NCI-H446 (cell line): ENCODE data around the gene HAUS8.
A peak's percentile ranks its signal among the peaks of the same experiment; 100 is the strongest.
"Not testable (repeated sequence)": the region's sequence is repeated elsewhere in the genome, so short reads cannot be mapped to it uniquely, and the experiment has no call there.

ENCODE experiments used
- DNase-seq, 2 experiments: peaks; one replicate each; lab custom pipeline; 2025; lab: John Stamatoyannopoulos, UW

The HAUS8 gene

DNA sequence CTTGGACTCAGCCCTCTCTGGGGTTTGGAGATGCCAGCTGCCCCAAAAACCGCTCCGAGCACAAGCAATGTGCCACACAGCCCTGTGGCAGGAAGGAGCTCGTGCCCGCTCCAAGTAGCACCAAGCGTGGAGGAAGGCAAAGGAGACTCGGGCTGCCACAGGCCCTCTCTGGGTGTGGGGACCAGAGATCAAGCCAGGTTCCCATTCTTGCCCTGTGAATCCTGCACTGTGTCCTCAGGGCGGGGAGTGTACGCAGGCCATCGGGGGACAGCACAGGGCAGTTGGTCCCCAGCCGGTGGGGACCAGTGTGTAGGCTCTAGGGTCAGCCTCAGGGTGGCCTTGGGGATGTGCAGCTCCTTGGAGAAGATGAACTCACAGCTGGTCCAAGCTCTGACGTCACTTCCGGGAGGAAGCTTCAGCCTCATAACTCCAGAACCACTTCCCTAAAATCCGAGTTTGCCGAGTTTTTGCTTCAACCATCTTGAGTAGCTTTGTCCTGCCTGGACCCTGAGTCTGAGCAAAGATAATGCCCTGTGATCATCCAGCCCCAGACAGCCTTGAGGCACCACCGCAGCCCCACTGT is 39.3 kb downstream of the HAUS8 start:
- DNase-seq: no peak

DNA sequence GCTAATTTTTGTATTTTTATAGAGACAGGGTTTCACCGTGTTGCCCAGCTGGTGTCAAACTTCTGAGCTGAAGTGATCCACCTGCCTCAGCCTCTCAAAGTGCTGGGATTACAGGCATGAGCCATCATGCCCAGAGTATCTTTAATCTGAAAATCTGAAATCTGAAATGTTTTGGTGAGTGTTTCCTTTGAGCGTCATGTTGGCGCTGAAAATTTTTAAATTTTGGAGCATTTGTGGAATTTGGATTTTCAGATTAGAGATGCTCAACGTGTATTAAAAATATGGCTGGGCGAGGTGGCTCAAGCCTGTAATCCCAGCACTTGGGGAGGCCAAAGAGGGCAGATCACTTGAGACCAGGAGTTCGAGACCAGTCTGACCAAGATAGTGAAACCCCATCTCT is 43.5 kb downstream of the HAUS8 start:
- no peak for DNase-seq

DNA sequence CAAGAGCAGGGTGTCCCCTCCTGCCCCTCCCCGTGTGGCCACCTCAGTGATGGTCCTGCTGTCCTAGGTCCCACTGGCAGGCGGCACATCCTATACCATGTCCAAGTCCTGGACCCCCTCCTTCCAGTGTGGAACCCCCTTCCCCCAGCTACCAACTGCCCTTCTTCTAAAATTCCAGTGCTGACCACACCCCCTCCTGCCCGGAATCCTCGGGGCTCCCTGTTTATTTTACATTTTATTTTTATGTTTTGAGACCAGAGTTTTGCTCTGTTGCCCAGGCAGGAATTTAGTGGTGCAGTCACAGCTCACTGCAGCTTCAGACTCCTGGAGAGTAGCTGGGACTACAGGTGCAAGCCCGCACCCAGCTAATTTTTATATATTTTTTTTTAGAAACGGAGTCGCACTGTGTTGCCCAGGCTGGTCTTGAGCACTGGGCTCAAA is 47.7 kb downstream of the HAUS8 start:
- no peak for DNase-seq

DNA sequence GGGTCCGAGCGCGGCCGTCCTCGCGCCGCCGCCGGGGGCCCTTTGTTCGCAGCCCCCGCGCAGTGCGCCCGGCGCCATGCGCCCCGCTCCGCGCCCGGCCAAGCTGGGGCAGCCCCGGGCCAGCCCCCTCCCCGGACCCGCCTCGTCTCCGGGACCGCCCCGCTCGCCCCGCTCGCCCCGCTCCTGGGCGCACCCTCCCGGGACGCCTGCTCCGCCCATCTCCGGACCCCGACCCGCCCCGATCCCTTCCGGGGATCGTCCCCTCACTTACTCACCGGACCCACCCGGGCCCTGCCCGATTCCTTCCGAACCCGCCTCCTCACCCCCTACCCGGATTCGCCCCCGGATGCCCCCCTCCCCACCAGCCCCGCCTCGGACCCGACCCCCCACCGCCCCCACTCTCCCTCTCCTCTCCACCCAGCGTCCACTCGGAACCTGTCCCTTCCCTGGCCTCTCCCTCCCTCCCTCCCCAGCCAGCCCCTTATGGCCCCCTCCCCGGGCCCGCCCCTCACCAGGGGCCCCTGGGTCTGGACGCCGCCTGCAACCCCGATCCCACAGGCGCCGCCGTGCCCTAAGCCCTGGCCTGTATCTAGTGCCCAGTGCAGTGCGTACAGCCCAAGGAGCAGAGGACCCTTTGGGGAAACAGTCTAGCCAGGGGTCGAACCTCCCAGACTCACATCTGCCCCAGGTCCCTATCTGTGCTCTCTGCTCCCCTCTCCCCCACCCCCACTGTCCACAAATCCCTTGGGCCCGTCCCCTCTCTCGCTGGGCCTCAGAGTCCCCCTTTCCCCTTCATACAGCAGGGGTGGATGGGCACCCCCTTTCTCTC is 48.3 kb downstream of the HAUS8 start, which contains the start of gene CPAMD8:
Gene CPAMD8, minus strand, starts transcription at position 105 of the 829 bp plus-strand sequence. CDS start 168 bp downstream, outside the sequence.
- DNase-seq: no peak

DNA sequence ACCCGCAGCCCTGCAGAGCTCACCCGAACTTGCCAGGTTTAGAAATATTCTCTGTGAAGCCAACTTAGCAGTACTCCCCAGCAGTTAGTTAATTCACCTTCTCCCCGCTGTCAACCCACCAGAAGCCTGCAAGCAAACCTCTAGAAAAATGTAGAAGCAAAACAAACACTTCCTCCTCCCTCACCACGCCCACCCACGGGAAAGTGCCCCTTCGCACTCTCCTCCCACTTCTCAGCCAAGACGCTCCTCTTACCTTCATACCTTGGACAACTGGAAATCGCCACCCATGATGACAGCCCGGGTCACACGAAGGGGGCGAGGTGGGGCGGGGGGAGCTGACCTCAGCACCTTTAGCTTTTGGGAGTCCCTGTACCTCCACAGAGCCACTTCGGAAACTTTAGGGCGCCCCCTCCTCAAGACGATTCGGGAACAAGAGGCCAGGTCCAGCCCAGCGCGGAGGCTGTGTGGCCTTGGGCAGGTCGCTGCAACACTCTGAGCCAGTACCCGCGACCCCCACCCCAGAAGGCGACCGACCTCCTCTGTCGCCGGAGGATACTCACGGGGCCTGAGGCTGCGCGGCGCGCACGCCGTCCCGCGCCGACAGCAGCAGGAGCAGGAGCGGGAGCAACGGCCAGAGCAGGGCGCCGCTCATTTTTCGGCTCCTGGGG is 49.1 kb downstream of the HAUS8 start:
- no peak for DNase-seq

DNA sequence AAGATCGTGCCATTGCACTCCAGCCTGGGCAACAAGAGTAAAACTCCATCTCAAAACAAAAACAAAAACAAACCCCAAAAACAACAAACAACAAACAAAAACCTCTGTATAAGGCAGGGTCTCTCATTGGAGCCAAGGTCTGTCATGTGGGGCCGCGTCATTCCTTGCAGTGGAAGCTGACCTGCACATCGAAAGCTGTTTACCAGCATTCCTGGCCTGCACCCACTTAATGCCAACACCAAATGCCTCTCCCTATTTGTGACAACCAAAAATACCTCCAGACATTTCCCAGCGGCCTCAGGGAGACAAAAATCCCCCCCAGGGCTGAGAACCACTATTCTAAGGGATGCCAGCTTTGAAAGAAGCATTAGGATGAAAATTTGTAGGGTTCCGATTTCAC is 49.9 kb downstream of the HAUS8 start:
- no peak for DNase-seq

DNA sequence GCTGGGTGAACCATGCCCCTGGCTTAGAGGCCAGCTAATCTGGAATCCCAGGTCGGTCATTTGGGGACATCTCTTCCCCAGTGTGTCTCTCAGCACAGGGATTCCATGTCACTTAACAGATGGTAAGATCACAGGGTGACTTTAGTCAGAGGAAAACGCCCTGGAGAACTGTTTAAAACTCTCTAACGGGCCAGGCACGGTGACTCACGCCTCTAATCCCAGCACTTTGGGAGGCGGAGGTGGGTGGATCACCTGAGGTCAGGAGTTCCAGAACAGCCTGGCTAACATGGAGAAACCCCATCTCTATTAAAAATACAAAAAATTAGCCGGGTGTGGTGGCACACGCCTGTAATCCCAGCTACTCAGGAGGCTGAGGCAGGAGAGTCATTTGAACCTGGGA is 50.3 kb downstream of the HAUS8 start:
- not testable (repeated sequence) for DNase-seq

DNA sequence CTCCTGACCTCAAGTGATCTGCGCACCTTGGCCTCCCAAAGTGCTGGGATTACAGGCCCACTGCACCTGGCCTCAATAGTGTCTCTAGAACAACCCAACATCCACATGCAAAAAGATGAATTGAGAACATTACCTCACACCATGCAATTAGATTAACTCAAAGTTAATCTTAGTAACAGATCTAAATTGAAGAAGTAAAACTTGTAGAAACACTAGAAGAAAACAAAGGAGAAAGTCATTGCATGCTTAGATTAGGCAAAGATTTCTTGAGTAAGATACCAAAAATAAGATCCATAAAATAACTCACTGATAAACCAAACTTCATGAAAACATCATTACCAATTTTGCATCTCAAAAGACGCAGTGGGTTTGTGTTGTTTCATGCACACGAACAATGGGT is 51.4 kb downstream of the HAUS8 start:
- DNase-seq: no peak

DNA sequence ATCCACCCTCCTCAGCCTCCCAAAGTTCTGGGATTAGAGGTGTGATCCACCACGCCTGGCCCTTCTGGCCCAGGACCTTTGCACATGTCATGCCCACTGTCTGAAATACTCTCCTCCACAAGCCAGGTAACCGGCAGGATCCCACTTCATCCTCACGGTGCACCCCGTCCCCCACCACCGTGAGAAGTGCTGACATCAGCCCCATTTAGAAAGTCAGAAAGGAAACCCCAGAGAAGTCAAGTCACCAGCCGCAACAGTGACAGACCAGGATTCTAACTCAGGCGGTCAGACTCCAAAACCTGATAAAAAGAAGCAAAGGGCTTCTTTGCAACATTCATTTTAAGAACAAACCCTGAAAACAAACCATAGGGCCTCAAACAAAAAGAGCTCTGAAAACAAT is 52.5 kb downstream of the HAUS8 start:
- DNase-seq: no peak

DNA sequence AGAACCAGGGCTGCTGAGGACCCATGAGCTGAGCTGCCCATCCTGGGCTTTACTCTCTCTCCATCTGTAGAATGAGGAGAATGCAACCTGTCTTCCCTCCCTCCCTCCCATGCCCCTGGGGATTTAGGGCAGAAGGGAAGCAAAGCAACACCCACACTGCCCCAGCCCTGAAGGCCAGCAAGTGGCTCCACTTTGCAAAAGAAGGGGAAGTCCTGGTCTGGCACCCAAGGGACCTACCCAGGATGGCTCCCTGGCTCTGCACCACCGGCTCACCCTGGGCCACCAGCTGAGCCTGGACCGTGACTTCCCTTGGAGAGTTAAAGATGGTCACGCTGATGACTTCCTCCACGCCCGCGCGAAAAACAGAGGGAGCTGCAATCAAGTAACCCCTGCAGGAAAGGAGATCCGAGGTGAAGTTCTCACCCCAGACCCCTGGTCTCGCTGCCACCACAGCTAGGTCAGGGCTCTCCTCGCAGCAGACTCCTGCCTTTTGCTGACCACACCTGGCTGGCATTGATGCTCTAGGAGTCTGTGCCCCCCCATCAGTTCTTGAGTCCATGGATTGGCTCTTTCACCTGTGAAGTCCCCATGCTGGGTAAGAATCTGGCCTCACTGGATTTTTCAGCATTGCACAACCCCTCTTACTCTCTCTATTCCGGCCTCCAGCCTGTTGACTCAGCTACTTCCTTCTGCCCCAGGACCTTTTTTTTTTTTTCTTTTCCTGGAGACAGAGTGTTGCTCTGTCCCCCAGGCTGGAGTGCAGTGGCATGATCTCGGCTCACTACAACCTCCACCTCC is 53.3 kb downstream of the HAUS8 start:
- DNase-seq: no peak

DNA sequence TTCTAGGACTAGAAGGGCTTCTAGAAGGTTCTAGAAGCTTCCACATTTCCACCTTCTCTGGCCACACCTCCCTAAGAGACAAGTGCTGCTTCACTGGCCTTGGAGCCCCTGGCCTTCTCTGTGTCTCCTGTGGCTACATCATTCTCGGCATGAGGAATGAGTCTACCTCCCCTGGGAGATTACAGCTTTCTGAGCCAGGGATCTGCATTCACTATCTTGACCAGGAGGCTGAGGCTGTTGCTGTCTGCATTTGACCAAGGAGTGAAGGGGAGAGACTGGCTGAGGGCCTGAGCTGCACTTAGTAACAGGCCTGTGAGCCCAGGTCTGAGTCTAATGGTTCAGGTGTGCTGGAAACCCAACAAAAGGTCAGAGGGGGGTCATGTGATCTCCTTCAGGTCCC is 53.9 kb downstream of the HAUS8 start:
- DNase-seq: no peak

DNA sequence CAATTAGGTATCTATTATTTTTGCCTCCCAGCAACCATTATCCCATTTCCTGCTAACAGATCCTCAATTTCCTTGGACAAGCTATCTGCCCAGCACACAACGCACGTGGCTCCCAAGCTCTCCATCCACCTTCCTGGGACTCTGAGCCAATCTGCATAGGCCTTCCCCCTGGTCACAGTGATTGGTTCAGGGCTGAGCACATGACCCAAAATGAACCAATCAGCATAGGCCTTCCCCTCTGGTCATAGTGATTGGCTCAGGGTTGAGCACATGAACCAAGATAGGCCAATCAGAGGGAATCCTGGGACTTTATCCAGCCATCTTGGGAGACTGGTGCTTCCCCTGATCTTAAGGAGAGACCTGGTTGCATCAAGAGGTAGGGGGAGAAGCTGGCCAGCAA is 54.4 kb downstream of the HAUS8 start:
- DNase-seq: peak in 1 of 2 experiments; percentile 19

DNA sequence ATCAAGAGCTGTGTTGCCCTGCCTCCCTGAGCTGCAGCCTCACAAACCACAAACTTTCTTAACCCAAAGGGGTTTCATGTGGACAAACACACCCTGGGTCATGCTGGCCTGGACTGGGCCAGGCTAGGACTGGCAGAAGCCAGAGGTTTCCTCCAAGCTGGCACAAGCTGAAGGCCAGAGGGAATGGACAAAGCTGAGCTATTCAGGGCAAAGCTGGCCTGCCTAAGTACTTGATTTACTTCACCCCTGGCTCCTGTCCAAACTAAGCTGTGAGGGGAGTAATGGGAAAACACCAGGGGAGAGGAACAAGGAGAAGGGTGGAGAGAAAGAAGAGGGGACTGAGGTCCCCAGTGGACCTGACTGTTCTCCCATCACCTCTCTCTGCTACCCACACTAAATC is 54.9 kb downstream of the HAUS8 start:
- DNase-seq: no peak

DNA sequence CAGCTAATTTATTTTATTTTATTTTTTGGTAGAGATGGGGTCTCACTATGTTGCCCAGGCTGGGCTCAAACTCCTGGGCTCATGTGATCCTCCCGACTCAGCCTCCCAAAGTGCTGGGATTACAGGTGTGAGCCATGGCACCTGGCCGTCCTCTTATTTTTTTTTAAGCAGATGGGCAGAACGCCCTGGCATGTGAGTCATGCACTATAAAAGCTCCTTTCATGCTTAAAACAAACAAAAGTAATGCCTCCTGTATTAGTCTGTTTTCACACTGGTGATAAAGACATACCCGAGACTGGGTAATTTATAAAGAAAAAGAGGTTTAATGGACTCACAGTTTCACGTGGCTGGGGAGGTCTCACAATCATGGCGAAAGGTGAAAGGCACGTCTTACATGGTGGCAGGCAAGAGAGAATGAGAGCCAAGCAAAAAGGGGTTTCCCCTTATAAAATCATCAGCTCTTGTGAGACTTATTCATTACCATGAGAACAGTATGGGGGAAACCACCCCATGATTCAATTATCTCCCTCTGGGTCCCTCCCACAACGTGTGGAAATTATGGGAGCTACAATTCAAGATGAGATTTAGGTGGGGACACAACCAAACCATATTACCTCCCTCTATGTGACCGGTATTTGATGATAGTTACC is 60.9 kb downstream of the HAUS8 start:
- not testable (repeated sequence) for DNase-seq

DNA sequence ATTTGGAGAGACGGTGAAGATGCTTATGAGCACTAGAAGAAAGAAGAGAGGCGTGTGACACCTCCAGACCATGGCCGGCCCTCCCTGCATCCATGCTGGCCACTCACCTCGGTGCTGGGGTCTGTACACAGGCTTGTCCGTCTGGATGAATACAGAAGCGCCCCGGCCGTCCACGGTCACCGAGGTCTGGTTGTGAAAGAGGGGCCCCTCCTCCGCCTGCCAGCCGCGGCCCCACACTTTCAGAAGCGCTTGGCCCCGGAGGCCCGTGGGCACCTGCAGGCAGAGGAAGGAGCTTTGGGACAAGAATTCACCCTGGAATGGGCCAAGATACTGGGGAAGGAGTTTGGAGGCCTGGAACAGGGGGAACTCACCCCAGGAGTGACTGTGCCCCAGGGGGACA is 63.8 kb downstream of the HAUS8 start:
- no peak for DNase-seq

DNA sequence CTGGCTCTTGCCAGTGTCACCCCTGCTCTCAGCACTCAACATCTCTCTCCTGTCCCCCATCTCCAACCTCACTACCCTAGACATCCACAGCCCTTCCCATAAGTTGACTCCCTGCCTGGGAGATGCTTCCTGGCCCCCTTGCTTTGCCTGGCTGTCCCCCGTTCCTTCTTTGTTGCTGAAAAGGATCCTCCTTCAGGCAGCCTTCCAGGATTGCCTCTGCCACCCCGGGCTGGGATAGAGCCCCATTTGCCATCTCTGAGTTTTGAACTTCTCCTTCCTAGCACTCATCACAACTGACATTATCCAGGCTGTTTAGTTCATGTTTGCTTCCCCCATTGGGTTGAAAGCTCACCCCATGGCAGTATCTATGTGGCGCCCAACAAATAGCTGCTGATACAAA is 68.7 kb downstream of the HAUS8 start:
- no peak for DNase-seq

DNA sequence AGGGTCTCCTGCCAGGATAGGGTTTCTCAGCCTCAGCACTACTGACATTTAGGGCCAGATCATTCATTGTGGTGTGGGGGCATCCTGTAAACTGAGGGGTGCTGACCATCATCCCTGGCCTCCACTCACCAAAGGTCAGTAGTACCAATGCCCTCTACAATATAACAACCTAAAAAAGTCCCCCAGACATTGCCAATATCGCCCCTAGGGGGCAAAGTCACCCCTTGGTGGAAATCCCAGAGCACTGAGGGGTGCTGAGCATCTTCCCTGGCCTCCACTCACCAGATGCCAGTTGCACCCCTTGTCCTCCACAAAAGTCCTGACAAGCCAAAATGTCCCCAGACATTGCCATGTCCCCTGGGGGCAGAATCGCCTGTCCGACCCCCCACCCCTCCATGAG is 70.3 kb downstream of the HAUS8 start:
- DNase-seq: no peak

DNA sequence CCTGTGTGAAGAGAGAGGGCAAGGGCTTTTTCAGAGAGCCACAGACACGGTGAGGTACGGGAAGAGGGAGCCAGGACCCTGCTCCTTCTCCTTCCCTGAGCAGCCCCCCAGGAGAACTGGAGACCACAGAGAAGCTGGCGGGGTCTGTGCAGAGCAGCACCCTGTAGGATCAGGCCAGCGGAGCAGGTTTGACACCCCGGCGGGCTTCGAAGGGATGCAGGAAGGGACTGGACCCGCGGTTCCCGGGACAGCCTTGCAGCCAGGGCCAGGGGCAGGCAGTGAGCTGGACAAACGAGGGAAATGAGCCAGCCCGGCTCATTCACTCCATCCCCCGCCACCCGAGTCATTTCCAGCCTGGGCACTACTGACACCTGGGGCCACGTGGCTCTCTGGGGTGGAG is 70.9 kb downstream of the HAUS8 start:
- no peak for DNase-seq

DNA sequence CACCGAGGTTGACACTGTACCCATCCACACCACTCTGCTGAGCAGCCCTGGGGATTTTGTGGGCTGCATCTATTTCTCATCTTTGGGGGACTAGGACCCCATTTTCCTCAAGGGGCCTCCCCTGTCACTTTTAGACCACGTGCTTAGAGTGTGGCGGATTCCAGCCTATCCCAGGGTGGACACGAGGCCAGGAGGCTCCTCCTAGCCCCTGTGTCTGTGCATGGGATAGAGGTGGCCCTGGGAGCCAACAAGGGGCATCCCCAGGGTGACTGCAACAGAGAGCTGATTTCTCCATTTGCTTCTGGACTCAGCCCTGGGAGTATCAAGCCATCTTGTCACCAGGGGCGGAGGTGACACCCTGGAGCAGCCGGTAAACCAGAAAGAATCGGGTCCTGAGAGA is 72.8 kb downstream of the HAUS8 start:
- no peak for DNase-seq

DNA sequence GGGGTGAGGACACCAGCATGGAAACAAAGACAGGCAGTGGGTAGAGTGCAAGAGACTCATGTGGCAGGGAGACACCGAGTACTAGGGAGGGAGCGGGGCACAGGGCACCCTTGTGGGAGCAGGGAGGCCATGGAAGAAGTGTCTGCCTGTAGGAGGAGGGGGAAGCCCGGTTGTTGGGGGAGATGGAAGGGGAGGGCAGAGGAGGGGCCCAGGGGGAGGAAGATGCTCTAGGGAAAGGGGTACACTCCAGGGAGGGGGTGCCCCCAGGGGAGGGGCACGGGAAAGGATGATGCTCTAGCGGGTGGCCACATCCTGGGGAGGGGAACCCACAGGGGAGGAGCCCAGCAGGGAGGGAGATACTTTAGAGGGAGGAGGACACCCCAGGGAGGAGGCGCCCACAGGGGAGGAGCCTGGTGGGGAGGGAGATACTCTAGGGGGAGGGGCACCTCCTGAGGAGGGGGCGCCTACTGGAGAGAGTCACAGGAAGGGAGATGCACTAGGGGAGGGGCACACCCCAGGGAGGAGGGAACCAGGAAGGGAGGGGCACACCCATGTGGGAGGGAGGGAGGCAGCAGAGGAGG is 73.6 kb downstream of the HAUS8 start:
- no peak for DNase-seq
